GM12878 (cell line): ENCODE results near the gene ZSWIM5.

Source experiments
- CREB1 ChIP-seq: IDR thresholded peaks from 2 replicates; pipeline ENCODE4 v1.6.1; 2012; ENCODE audit warnings: low read depth, mild to moderate bottlenecking, inconsistent platforms
- EGR1 ChIP-seq, 2 experiments: IDR thresholded peaks; 1 replicate in 1 of 2; 2 replicates in 1 of 2; pipeline ENCODE4 v1.6.1; 2011 to 2012; ENCODE audit warnings: low read depth in 2 of 2, low read length in 2 of 2, borderline replicate concordance in 1 of 2, mild to moderate bottlenecking in 1 of 2, moderate library complexity in 1 of 2
- GABPA ChIP-seq: IDR thresholded peaks from 2 replicates; pipeline ENCODE4 v1.6.1; 2014; ENCODE audit warnings: antibody characterized with exemption, low read depth, mild to moderate bottlenecking, inconsistent platforms
- HDAC2 ChIP-seq: fragments of 200-600 bp; sonication (generic); IDR thresholded peaks from 2 replicates; pipeline ENCODE4 v1.6.1; 2017
- NBN ChIP-seq: fragments of 450-650 bp; IDR thresholded peaks from 2 replicates; pipeline ENCODE4 v1.6.1; 2016
- POLR2A ChIP-seq: IDR thresholded peaks from 2 replicates; pipeline ENCODE4 v1.6.1; 2011; ENCODE audit warnings: low read depth, mild to moderate bottlenecking, low read length
- TF ChIP-seq, protein P1 (sequence below), 3 experiments: IDR thresholded peaks in 2 of 3; conservative IDR thresholded peaks in 1 of 3; 2 replicates each; pipeline ENCODE4 v1.5.1; 2011; ENCODE audit warnings: low read depth in 3 of 3, low read length in 3 of 3, mild to moderate bottlenecking in 3 of 3, control low read depth in 2 of 3, moderate library complexity in 2 of 3, inconsistent platforms in 1 of 3, mixed read lengths in 1 of 3; ENCODE audit not compliant: control insufficient read depth in 2 of 3, insufficient read depth in 1 of 3; ENCODE audit errors: extremely low read depth in 1 of 3
- TF ChIP-seq, protein P2 (sequence below): fragments of 450-650 bp; IDR thresholded peaks from 2 replicates; pipeline ENCODE4 v1.6.1; 2014; ENCODE audit warnings: mild to moderate bottlenecking
- TF ChIP-seq, protein P3 (sequence below): fragments of 450-650 bp; IDR thresholded peaks from 2 replicates; pipeline ENCODE4 v1.6.1; 2017; ENCODE audit warnings: mild to moderate bottlenecking

DNA sequence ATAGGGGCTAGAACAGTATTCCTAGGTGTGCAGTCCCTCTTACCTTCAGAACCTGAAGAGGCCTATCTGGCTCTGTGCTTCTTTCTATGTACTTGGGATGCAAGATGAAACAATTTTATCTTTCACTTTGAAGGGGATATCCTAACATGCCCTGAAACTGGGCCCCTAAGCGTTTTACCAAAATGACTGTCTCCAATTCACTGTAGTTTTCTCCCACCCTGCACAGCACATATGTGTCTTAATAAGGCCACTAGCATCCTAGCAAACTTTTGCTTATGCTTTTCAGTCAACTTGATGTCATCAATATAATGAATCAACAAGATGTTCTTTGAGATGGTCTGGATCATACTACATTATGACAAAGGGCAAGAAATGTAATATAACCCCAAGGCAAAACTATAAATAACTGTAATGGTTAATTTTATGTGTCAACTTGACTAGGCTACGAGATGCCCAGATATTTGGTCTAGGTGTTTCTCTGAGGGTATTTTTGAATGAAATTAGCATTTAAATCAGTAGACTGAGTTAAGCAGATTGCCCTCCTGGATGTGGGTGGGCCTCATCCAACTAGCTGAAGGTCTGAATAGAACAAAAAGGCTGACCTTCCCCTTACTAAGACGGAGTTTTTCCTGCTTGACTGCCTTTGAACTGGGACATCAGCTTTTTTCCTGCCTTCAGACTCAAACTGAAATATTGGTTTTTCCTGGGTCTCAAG is 9.2 kb upstream of the ZSWIM5 start:
- no peak for TF ChIP-seq NBN
- TF ChIP-seq CREB1 = no peak
- TF ChIP-seq, protein P1, sequence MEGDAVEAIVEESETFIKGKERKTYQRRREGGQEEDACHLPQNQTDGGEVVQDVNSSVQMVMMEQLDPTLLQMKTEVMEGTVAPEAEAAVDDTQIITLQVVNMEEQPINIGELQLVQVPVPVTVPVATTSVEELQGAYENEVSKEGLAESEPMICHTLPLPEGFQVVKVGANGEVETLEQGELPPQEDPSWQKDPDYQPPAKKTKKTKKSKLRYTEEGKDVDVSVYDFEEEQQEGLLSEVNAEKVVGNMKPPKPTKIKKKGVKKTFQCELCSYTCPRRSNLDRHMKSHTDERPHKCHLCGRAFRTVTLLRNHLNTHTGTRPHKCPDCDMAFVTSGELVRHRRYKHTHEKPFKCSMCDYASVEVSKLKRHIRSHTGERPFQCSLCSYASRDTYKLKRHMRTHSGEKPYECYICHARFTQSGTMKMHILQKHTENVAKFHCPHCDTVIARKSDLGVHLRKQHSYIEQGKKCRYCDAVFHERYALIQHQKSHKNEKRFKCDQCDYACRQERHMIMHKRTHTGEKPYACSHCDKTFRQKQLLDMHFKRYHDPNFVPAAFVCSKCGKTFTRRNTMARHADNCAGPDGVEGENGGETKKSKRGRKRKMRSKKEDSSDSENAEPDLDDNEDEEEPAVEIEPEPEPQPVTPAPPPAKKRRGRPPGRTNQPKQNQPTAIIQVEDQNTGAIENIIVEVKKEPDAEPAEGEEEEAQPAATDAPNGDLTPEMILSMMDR (IDR thresholded peaks at IDR 0.05 in 2 of 3, conservative IDR thresholded peaks at IDR 0.05 in 1 of 3; ENCODE audit: control insufficient read depth in 2 of 3, extremely low read depth in 1 of 3, insufficient read depth in 1 of 3, low read depth in 3 of 3, low read length in 3 of 3) = no peak
- TF ChIP-seq, protein P2, sequence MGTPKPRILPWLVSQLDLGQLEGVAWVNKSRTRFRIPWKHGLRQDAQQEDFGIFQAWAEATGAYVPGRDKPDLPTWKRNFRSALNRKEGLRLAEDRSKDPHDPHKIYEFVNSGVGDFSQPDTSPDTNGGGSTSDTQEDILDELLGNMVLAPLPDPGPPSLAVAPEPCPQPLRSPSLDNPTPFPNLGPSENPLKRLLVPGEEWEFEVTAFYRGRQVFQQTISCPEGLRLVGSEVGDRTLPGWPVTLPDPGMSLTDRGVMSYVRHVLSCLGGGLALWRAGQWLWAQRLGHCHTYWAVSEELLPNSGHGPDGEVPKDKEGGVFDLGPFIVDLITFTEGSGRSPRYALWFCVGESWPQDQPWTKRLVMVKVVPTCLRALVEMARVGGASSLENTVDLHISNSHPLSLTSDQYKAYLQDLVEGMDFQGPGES = no peak
- TF ChIP-seq EGR1 (IDR thresholded peaks at IDR 0.05; ENCODE audit: borderline replicate concordance in 1 of 2, low read depth in 2 of 2, low read length in 2 of 2) = no peak
- TF ChIP-seq, protein P3, sequence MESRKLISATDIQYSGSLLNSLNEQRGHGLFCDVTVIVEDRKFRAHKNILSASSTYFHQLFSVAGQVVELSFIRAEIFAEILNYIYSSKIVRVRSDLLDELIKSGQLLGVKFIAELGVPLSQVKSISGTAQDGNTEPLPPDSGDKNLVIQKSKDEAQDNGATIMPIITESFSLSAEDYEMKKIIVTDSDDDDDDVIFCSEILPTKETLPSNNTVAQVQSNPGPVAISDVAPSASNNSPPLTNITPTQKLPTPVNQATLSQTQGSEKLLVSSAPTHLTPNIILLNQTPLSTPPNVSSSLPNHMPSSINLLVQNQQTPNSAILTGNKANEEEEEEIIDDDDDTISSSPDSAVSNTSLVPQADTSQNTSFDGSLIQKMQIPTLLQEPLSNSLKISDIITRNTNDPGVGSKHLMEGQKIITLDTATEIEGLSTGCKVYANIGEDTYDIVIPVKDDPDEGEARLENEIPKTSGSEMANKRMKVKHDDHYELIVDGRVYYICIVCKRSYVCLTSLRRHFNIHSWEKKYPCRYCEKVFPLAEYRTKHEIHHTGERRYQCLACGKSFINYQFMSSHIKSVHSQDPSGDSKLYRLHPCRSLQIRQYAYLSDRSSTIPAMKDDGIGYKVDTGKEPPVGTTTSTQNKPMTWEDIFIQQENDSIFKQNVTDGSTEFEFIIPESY = no peak
- no peak for TF ChIP-seq HDAC2
- no peak for TF ChIP-seq GABPA
- no peak for TF ChIP-seq POLR2A
